SW 1271 (cell line): ENCODE measurements around the gene RPS6KA6.
"Not testable (repeated sequence)": the region's sequence is repeated elsewhere in the genome, so short reads cannot be mapped to it uniquely, and the experiment has no call there.

Experiments
- DNase-seq, 2 experiments: peaks; one replicate each; lab custom pipeline; 2025; lab: John Stamatoyannopoulos, UW

Gene RPS6KA6

DNA sequence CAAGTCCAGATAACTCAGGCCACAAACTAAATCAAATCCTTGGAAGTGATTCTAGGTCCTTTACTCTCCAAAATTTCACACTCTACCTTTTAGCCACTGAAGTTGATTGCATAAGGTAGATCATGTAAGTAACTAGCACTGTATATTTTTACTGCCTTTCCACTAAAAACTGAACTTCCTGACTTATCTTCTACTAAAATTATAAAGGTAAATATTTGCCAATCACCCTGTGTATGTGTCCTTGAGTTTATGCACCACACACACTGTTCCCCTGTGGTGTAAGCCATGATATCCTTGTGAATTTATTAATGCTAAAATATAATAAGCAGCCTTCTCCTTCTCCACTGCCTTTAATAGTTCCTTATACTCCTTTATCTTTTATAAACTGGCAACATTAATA, 25.6 kb downstream of the RPS6KA6 start:
- DNase-seq: no peak

DNA sequence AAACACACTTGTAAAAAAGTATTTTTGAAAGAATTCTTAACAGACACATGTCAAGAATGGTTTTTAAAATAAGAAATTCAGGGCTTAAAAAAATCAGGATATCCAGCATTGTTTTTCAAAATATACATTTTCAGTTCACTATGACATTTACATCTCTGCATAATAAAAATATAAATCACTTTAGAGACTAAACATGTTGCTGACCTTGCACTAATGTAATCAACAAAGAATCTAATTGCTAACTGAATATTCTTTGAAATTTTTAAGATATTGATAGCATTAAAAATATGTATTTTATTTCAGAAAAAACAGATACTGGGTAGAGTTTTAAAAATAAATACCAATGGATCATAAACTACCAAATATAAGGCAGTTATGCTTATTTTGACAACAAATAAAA, 26.4 kb downstream of the RPS6KA6 start:
- DNase-seq: no peak

DNA sequence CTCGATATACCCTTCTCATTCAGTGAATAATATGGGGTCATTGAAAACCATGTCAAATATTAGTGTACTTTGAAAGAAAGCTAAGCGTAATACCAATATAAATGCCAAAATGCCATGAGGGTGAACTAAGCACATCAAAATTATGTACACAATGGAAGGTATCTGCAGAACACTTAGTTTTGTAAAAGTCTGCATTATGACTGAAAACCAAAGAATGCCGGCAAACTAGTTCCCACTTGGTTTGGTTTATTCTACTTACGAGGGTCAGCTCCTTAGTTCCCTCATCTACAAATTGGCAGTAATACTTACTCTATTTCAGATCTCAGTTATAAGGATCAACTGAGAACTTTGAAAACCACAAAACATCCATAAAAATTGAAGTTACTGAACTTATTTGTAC, 27.3 kb downstream of the RPS6KA6 start:
- no peak for DNase-seq

DNA sequence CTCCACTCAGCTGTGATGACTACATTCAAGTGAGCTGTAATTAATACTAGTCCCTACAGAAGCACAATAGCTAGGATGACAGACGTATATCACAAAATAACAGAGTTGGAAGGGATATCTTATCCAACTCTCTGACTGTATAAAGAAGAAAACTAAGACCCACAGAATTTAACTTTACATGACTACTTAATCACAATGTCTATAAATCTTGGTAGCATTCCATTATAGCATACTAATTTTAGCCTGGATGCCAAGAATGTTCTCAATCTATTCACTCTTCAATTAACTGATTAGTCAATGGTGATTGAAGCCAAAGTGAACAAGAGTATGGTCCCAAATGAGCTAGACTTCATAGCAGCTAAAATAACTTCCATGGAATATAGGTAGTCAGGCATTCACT, 31.2 kb downstream of the RPS6KA6 start:
- no peak for DNase-seq

DNA sequence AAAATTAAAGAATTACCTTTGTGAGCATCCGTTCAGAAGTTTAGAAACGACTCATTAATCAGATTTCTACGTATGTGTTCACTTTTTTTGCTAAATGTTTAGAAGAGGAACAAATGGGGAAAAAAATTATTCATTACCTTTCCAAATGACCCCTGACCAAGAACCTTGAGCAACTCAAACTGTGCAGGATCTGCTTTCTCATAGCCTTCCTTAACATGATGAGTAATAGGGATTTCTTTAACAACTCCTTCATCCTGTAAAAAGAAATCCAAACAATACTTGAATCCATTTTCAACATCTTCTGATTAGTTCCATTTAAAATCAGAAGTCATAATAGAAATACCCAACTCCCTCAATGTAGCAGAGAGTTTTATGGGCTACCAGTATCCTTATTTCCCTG, 32.1 kb downstream of the RPS6KA6 start:
- no peak for DNase-seq

DNA sequence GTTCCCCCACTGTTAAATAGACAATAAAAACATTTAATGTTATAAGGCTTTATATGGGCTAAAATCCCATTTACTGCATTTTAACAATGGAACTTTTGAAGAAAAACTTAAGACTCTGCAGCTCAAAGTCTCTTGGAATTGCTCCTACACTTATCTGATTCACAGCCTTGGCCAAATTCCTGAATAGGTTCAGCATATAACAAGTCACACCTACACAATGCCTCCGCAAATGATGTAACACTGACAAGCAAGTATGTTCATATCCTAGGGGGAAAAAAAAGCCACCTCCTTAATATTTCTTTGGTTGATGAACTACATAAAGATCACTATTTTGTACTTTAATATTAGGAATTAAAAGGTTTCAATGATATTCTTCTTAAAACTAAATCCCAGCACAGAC, 34.5 kb downstream of the RPS6KA6 start:
- no peak for DNase-seq

DNA sequence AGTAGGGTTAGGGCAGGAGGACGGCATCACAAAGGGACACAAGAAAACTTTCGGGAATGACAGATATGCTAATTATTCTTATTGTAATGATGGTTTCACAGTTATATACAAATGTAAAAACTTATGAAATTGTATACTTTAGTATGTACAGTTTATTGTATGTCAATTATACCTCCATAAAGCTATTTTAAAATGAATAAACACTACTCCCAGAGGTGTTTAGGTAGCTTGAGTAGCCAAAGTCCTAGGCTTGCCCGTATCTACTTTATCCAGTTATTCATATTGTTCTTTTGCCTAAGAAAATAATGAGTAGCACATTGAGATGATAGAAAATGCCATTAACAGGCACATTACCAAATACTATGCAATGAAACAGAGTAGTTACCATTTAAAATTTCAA, 43.0 kb downstream of the RPS6KA6 start:
- no peak for DNase-seq

DNA sequence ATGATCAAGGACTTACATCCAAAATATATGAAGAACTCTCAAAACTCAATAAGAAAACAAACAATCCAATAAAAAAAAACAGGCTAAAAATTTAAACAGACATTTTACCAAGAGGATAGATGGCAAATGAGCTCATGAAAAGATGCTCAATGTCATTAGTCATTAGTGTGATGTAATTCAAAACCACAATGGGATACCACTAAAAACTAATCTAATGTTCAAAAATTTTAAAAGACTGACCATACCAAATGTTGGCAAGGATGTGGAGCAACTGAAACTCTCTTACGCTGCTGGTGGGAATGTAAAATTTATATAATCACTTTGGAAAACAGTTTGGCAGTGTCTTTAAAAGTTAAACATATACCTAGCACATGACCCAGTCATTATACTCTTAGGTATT, 43.7 kb downstream of the RPS6KA6 start:
- no peak for DNase-seq

DNA sequence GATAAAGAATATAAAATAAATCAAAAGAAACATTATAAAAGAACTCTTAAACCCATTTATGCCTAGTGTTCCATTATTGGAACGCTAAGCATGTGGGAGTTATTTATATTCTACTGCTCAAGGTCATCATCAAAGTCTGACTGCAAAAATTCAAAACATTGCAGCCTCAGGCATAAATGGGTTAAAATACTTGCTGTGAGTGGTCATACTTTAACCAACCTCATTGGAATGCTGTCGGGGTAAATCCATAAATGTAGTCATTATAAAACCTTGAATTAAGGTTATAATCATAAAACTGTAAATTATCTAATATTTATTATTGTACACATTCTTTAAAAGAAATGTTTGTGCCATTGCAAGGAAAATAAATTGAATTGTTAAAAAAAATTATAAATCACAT, 55.0 kb downstream of the RPS6KA6 start:
- no peak for DNase-seq

DNA sequence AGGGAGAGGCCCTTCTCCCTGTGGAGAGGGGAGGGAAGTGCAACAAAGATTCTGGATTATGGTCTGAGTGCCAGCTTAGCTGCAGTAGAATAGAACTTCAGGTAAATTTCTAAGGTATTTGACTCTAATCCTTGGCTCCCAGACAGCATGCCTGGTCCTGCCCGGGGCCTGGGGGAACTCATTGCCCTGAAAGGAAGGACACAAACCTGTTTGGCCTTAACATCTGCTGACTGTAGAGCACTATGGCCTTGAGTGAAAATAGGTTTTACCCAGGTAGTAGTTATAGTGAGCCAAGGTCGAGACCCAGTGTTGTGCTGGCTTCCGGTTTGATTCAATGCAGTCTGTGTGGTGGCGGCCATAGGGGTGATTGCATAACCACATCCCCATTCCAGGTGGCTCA, 64.4 kb downstream of the RPS6KA6 start:
- no peak for DNase-seq

DNA sequence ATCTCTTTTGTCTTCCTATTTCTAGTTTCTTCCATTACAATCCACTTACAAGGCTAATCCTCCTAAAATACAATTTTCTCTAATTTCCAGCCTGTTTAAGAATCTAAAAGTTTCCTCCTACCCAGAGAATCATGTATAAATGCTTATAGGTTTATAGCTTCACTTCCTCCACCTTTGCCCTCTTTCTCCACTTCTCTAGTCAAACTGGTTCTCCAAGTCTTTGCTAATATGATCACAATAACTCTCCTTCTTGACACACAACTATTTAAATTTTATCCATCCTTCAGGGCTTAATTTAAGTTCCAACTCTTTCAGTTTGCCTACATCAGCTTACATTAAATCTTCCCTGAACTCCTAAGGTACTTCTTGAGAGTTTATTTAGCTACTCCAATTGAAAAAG, 69.2 kb downstream of the RPS6KA6 start:
- no peak for DNase-seq

DNA sequence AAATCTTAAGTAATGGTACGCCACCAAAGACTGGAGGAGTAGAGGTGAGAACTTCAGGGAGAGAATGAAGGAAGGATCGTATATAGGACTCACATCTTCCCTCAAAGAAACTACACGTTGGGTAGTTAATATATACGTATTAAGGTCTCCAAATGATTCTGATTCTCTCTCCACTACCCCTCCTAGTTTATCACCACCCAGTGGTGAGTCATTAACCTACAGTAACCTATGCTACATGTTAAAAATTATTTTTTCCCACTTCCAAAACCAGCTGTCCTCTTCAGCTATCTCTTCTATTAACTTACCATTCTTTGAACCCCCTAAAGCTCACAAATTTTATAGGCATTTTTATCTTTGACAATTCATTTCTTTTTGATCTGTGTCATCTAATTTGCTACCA, 69.7 kb downstream of the RPS6KA6 start:
- no peak for DNase-seq

DNA sequence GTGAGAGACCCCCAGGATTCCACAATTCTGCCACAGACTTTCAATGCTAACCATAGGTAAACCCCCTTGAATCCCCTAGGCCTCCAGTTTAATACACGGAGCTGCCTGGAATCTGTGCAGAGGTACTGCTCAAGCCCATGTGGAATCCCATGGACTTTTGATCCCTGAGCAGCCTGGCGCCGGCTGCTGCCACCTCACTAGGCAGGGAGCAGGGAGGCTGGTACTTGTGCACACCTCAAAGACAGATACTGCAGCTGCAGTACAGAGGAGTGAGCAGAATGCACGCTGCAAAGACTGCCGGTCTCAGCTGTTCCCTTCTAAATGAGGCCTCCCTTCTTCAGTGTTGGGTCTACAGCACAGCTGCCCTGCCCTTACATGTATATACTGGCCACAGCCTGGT, 79.4 kb downstream of the RPS6KA6 start:
- DNase-seq: no peak

DNA sequence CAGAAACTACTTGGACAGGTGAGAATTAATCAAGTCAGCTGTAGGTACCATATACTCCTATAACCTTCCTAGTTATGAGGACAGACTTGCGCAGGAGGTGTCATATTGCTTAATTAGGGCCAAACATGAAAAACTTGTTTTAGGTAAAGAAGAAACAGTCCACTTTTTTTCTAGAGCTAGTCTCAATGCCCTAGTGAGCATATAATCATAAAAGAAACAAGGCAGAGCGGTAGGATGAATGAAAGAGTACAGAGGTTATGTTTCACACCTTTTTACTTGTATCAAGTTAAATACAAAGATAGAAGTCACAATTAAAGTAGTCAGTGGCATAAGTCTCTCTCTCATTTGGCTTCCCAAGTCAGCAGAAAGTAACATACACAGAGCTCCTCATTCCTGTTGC, 88.9 kb downstream of the RPS6KA6 start:
- no peak for DNase-seq

DNA sequence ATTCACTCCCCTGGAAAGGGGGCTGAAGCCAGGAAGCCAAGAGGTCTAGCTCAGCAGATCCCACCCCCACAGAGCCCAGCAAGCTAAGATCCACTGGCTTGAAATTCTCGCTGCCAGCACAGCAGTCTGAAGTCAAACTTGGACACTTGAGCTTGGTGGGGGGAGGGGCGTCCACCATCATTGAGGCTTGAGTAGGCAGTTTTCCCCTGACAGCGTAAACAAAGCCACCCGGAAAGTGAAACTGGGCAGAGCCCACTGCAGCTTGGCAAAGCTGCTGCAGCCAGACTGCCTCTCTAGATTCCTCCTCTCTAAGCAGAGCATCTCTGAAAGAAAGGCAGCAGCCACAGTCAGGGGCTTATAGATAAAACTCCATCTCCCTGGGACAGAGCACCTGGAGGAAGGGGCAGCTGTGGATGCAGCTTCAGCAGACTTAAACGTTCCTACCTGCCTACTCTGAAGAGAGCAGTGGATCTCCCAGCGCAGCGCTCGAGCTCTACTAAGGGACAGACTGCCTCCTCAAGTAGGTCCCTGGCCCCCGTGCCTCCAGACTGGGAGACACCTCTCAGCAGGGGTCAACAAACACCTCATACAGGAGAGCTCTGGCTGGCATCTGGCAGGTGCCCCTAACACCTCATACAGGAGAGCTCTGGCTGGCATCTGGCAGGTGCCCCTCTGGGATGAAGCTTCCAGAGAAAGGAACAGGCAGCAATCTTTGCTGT, 108.4 kb downstream of the RPS6KA6 start:
- not testable (repeated sequence) for DNase-seq

DNA sequence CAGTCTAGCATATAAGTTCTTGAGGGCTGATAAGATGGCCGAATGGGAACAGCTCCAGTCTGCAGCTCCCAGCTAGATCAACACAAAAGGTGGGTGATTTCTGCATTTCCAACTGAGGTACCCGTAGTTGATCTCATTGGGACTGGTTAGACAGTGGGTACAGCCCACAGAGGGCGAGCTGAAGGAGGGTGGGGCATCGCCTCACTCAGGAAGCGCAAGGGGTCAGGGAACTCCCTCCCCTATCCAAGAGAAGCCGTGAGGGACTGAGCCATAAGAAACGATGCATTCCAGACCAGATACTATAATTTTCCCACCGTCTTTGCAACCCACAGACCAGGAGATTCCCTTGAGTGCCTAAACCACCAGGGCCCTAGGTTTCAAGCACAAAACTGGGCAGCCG, 109.0 kb downstream of the RPS6KA6 start:
- no peak for DNase-seq

DNA sequence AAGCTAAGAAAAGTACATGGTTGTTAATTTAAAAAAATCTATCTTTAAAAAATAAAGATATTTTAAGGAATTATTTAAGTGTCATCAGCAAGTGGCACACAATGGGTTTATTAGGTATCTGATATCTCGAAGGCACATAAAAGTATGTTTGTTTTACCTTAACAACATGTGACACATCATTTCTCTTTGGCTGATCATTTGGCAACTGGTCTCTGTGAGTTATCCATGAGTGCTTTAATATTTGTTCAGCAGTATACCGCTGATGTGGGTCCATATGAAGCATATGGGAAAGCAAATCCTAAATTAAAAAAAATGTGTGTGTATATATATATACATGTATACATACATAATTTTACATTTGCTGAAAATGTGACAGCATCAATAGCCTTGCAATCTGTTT, 123.2 kb downstream of the RPS6KA6 start:
- DNase-seq: no peak

DNA sequence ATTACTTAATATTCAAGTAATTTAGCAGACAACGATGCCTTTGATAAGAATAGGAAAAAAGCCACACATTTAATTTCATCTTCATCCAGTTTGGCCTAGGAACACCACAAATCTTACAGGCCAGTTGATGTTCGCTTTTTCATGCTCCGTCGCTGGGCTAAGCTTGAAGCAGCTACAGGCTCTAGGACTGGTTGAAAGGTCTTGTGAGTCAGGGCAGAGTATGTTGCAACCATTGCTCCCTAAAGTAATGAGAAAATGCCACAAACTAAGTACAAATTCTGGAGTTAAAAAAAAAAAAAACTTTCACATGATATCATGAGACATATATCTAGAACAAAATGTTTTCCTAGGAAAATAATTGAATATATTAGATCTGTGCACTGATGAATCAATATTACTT, 123.8 kb downstream of the RPS6KA6 start:
- no peak for DNase-seq

DNA sequence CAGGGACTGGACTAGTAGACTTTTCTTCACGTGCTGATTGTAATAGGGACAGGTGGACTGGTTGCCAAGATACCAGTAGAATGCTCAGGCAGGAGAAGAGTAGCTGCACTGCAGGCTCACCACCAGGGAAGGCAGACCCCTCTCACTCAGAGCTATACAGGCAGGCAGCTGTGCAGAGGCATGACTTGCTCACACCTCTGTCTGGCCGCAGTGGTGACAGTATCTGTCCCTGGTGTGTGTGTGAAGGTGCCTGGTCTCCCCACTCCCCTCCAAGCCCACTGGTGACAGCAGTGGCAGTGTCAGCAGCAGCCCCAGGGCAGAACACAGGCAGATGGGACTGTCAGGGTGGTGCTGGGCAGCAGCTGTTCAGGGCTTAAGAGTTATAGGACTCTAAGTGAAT, 140.7 kb downstream of the RPS6KA6 start:
- no peak for DNase-seq

DNA sequence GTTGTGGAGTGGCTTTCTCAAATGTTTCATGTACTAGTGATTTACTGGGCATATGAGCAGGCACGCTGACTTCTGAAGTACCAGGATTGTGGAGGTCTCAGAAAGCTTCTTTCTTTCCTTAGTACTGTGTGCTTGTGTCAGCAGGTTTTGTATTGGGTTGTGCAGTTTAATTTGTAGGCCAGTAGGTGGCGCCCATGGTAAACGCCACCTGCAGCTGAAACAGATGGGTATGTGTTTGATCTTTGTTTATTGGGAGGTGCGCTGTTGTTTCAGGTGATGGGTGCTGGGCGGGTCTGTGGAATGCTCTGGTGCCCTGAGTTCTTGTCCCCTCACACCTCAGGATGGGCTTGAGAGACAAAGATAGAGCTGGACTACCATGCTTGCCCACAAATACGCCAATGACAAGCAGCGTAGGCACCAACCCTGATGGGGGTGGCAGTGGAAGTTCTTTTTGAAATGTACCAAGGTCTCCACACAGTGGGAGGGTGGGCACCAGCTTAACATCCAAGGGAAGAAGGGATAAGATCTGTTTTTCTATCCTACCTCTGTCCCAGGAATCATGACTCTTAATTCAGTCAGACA, 141.5 kb downstream of the RPS6KA6 start:
- peak in 1 of 2 experiments; percentile 11 for DNase-seq

DNA sequence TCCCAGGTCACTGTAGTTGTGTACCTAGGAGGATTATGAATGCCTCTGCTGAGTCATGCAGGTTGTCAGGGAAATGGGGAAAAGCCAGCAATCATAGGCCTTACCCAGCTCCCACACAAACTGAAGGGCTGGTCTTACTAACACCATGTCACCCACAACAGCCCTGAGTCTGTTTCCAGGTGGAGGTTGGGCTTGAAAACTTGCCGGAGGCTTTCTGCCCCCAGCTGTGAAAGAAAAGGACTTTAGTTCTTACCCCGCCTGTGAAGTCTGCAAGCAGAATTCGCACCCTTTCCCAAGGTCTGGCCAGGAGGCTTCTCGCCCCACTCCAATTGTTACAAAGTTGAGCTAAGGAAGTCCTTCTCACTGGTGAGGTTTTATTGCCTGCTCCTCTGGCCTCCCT, 143.9 kb downstream of the RPS6KA6 start:
- no peak for DNase-seq
